Heart right ventricle (tissue), 16 donors: Measurements from ENCODE around the gene SCIN. TPM values are rescaled to one million over a fixed set of nuclear protein-coding genes. Genes with fewer than 3 reads are reported as not detected.
"Not testable (repeated sequence)": the region's sequence is repeated elsewhere in the genome, so short reads cannot be mapped to it uniquely, and the experiment has no call there.

Experiments
- ATAC-seq, 8 donors: fragments of 200-7000 bp; cut with Tn5 transposase; one replicate each; pipeline ENCODE4 v1.9.1; 2020; ENCODE audit warnings: mild to moderate bottlenecking in 8 of 8, moderate library complexity in 8 of 8, moderate number of reproducible peaks in 1 of 8
- DNase-seq, 2 donors: peaks; one replicate each; pipeline ENCODE4 v3.0.0-alpha.2; 2020
- H3K27ac ChIP-seq, 10 donors: fragments of 200-600 bp; sonication (generic) in 2 of 10; one replicate each; pipeline versions ENCODE4 v1.5.0 to v1.8.0; 2020 to 2022; ENCODE audit warnings: mild to moderate bottlenecking in 3 of 10
- H3K27me3 ChIP-seq, 7 donors: fragments of 200-600 bp; one replicate each; pipeline ENCODE4 v1.8.0; 2021 to 2022; ENCODE audit warnings: mild to moderate bottlenecking in 2 of 7
- H3K36me3 ChIP-seq, 9 donors: fragments of 200-600 bp; sonication (generic) in 1 of 9; one replicate each; pipeline versions ENCODE4 v1.5.0 to v1.8.0; 2020 to 2022; ENCODE audit warnings: mild to moderate bottlenecking in 2 of 9
- H3K4me1 ChIP-seq, 9 donors: fragments of 200-600 bp; sonication (generic) in 1 of 9; one replicate each; pipeline versions ENCODE4 v1.5.0 to v1.8.0; 2020 to 2022; ENCODE audit warnings: mild to moderate bottlenecking in 4 of 9
- H3K4me3 ChIP-seq, 10 donors: fragments of 200-600 bp; sonication (generic) in 2 of 10; one replicate each; pipeline versions ENCODE4 v1.5.0 to v1.8.0; 2020 to 2022; ENCODE audit warnings: mild to moderate bottlenecking in 7 of 10, moderate library complexity in 2 of 10
- H3K9me3 ChIP-seq, 11 donors: fragments of 200-600 bp in 10 of 11; sonication (generic) in 2 of 11; one replicate each; pipeline versions ENCODE4 v1.5.0 to v1.8.0; 2013 to 2022; ENCODE audit warnings: mild to moderate bottlenecking in 2 of 11, control low read depth in 1 of 11, moderate library complexity in 1 of 11
- CTCF ChIP-seq, 9 donors: fragments of 200-600 bp; sonication (generic) in 2 of 9; IDR thresholded peaks; one replicate each; pipeline versions ENCODE4 v1.5.0 to v1.8.0; 2021 to 2022; ENCODE audit warnings: antibody characterized with exemption in 9 of 9, mild to moderate bottlenecking in 5 of 9, moderate library complexity in 1 of 9
- WGBS, 2 donors: extraction: QIAGEN DNeasy Blood & Tissue Kit; methylation state at CpG; one replicate each; pipeline ENCODE4 v1.1.7; 2013; ENCODE audit warnings: inconsistent platforms in 1 of 2; 5-methylcytosine and 5-hydroxymethylcytosine counted together
- intact Hi-C, 10 donors: fragments of 100-400 bp; cut with DNase I; formaldehyde crosslinking; loops; one replicate each; pipeline versions ENCODE4 v1.11.1 to v1.14.2; 2022
- polyA plus RNA-seq, 2 donors: library from polyadenylated mRNA; stranded (reverse); fragments of 200-250 nt; gene quantifications; one replicate each; pipeline ENCODE4 v1.2.3, GENCODE V29; 2013
- total RNA-seq, 10 donors: library from RNA; stranded (reverse); fragmentation: NEBNext Ultra II Directional in 3 of 10; extraction: Animal tissue kit (Norgen Biotek cat#: 25700) in 3 of 10; gene quantifications; one replicate each; pipeline versions ENCODE4 v1.2.1 to v1.2.4, GENCODE V29; 2021 to 2023
- donor health status: Arrhythmogenic right ventricular cardiomyopathy.
- donor health status: ischemic (EF 13 %, LVEDD 7.1; RV severe dilation, severe dysfunction).
- donor health status: healthy with polysubstance abuse.
- donor health status: DM: no; HTN: yes; CAD: no.
- donor health status: DM: no; HTN: no; CAD: no.
- donor health status: ischemic (EF 25% LVEDD 6.9; RV normal size, moderate dysfunction).
- donor health status: ischemic (EF 25% LVEDD 5.7; RV mildly dilated, moderate dysfunction).
- donor health status: healthy.
- donor health status: DM: yes; HTN: yes; CAD: no.
- donor health status: Ischemic cardiomyopathy.
- donor health status: ischemic (EF 35%, LVEDD 5.7; RV mildly dilated, moderate dysfunction).
- donor health status: nonischemic (EF 11% LVEDD 7.7; RV severe dilation, severe dysfunction).
- donor health status: DM: yes; HTN: yes; CAD: no.
- donor health status: PGD.
- donor health status: ischemic (EF 29% LVEDD 5.4; RV normal size, mild dysfunction).
- donor health status: nonischemic (EF 23%, LVEDD 6.1; RV moderate dilation, normal function).

Gene SCIN
- total and polyA plus RNA-seq, 12 donors, result 0.01 to 1.5 (median 0.32) TPM; not detected in 3

GRCh38 chr7:12661581-12661980, 91.1 kb downstream of the SCIN start:
- intact Hi-C loops, result loop anchor here in 1 of 10 donors (10.0 kb wide), 1 partner anchor 57 kb away; no protein-coding TSS in a partner anchor
- H3K4me3 ChIP-seq, result no peak overlapping the region
- H3K4me1 ChIP-seq, result no peaks in the 10 kb centered on the region
- no peak for DNase-seq
- no peak overlapping the region for H3K27ac ChIP-seq
- no peak for TF ChIP-seq CTCF (IDR thresholded peaks at IDR 0.05)
- no peaks in the 10 kb centered on the region for H3K27me3 ChIP-seq
- no peak for ATAC-seq
- no peaks in the 10 kb centered on the region for H3K36me3 ChIP-seq
- WGBS, 2 donors, result 86 to 88% methylated on average over 6 of the region's 6 CpGs
- no peaks in the 10 kb centered on the region for H3K9me3 ChIP-seq

- DNase-seq, result no peak
- peak in 1 of 8 donors; percentile 56 for ATAC-seq
- no peak for TF ChIP-seq CTCF (IDR thresholded peaks at IDR 0.05)
- Histone ChIP-seq H3K27ac (no peak overlapping the region), H3K4me1 (peaks cover 0 to 15% (median 8%) of the 10 kb centered on the region in 9 donors), H3K4me3 (no peak overlapping the region), H3K27me3 (no peaks in the 10 kb centered on the region), H3K9me3 (no peaks in the 10 kb centered on the region), H3K36me3 (no peaks in the 10 kb centered on the region)
- intact Hi-C loops, result loop anchor here in 1 of 10 donors (10.0 kb wide), 1 partner anchor 65 kb away; no protein-coding TSS in a partner anchor
- WGBS, 2 donors, result 57 to 62% methylated on average over 1 of the region's 1 CpG
These were observed 99.6 kb downstream of the SCIN start for GRCh38 chr7:12670000-12670729.

DNA sequence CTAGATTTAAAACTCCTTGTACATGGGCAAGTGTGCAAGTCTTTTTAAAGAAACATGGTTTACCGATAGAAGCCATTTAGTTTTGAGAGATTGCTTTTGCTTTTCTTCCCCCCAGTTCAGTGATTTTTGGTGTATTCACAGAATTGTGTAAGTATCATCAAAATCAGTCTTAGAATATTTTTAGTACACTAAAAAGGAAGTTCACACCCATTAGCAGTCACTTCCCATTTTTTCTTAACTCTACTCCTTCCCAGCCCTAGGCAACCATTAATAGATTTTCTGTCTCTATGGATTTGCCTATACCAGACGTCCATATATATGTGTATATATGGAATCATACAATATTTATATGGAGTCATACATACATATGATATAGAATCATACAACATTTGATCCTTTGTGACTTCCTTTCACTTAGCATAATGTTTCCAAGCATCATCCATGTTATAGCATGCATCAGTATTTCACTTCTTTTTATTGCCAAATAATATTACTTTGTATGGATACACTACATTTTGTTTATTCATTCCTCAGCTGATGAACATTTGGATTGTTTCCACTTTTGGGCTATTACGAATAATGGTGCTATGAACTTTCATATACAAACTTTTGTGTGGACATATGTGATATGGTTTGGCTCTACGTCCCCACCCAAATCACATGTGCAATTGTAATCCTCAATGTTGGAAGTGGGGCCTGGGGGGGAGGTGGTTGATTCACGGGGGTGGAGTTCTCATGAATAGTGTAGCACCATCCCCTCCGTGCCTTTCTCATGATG, 100.4 kb downstream of the SCIN start:
- Histone ChIP-seq H3K36me3 (no peaks in the 10 kb centered on the region), H3K4me1 (peaks cover 0 to 15% (median 8%) of the 10 kb centered on the region in 9 donors), H3K27me3 (no peaks in the 10 kb centered on the region), H3K9me3 (peaks cover 0 to 7% (median 0%) of the 10 kb centered on the region in 11 donors), H3K27ac (no peak overlapping the region), H3K4me3 (no peak overlapping the region)
- ATAC-seq (no peak), DNase-seq (no peak)
- no peak for TF ChIP-seq CTCF (IDR thresholded peaks at IDR 0.05)
- 68 to 83% methylated on average over 6 of the region's 6 CpGs for WGBS, 2 donors
- intact Hi-C loops, result no loop called here

- Histone ChIP-seq H3K4me1 (peaks cover 0 to 15% (median 8%) of the 10 kb centered on the region in 9 donors), H3K9me3 (peaks cover 0 to 18% (median 0%) of the 10 kb centered on the region in 11 donors)
- ATAC-seq, H3K27ac ChIP-seq, DNase-seq, H3K27me3 ChIP-seq, intact Hi-C loops, H3K4me3 ChIP-seq, H3K36me3 ChIP-seq: not testable (repeated sequence)
- 91% methylated on average over 7 of the region's 7 CpGs for WGBS, 2 donors
These were observed 102.9 kb downstream of the SCIN start for GRCh38 chr7:12673436-12673835.
